ENCODE data around the gene FLCN. TPM values are rescaled to one million over a fixed set of nuclear protein-coding genes. Genes with fewer than 3 reads are reported as not detected.

FLCN gene
- total and polyA plus RNA-seq, 2 donors (not counting 3 experiments of a cell fraction or from before 2014, with no cell fraction given): 38.8 to 68.9 TPM

GRCh38 chr17:17186551-17187505 lies 50.1 kb downstream of the FLCN start:
- Histone ChIP-seq H3K36me3 (ENCODE audit: control insufficient read depth in 2 of 2, extremely low read depth in 1 of 2, insufficient read depth in 2 of 2, low read length in 2 of 2) (peaks cover 9 to 14% of the 10 kb centered on the region in 2 experiments), H2AFZ (ENCODE audit: low read depth, low read length) (no peak overlapping the region), H3K4me2 (ENCODE audit: insufficient read depth, low read length) (no peak overlapping the region), H3K4me1 (ENCODE audit: control insufficient read depth, extremely low read depth, insufficient read depth, low read length) (peaks cover 41% of the 10 kb centered on the region), H3K9me3 (replicated peaks; ENCODE audit: control insufficient read depth, insufficient read depth, low read length) (no peaks in the 10 kb centered on the region), H3K27me3 (ENCODE audit: control insufficient read depth in 2 of 2, insufficient read depth in 2 of 2, low read length in 2 of 2) (no peaks in the 10 kb centered on the region), H3K4me3 (replicated peaks in 1 of 3; ENCODE audit: insufficient read depth in 1 of 3, low read depth in 1 of 3, low read length in 3 of 3) (no peak overlapping the region), H4K20me1 (replicated peaks; ENCODE audit: control insufficient read depth, extremely low read depth, insufficient read depth, low read length) (no peaks in the 10 kb centered on the region), H3K9me1 (replicated peaks; ENCODE audit: control insufficient read depth, extremely low read depth, insufficient read depth, low read length) (no peaks in the 10 kb centered on the region), H3K9ac (replicated peaks; ENCODE audit: extremely low read depth, insufficient read depth, low read length) (no peak overlapping the region), H3K79me2 (ENCODE audit: control insufficient read depth, insufficient read depth, low read length) (no peaks in the 10 kb centered on the region), H3K27ac (ENCODE audit: insufficient read depth, low read depth, low read length) (no peak overlapping the region)
- TF ChIP-seq MYC (IDR thresholded peaks at IDR 0.05; ENCODE audit: low read depth, low read length): no peak
- TF ChIP-seq EZH2 (IDR thresholded peaks at IDR 0.05; ENCODE audit: borderline replicate concordance, low read depth, low read length, severe bottlenecking): no peak
- no peak for TF ChIP-seq JUN (IDR thresholded peaks at IDR 0.05; ENCODE audit: borderline replicate concordance, insufficient read depth, insufficient read length, low read depth)
- TF ChIP-seq GATA2 (IDR thresholded peaks at IDR 0.05; ENCODE audit: insufficient read depth, insufficient read length, low read depth, low read length): no peak
- no peak for TF ChIP-seq FOS (IDR thresholded peaks at IDR 0.05; ENCODE audit: borderline replicate concordance, insufficient read depth, low read length)
- no peak for TF ChIP-seq POLR2A (IDR thresholded peaks at IDR 0.05; ENCODE audit: low read depth, low read length)
- TF ChIP-seq POLR2AphosphoS5 (IDR thresholded peaks at IDR 0.05; ENCODE audit: insufficient read depth, low read depth, low read length): no peak
- TF ChIP-seq, protein P1, sequence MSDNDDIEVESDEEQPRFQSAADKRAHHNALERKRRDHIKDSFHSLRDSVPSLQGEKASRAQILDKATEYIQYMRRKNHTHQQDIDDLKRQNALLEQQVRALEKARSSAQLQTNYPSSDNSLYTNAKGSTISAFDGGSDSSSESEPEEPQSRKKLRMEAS (IDR thresholded peaks at IDR 0.05; ENCODE audit: insufficient read depth, insufficient read length): no peak
- TF ChIP-seq CTCF (IDR thresholded peaks at IDR 0.05; ENCODE audit: extremely low read depth in 1 of 2, insufficient read depth in 1 of 2, low read depth in 1 of 2, low read length in 2 of 2): no peak
- FAIRE-seq (no peak), DNase-seq (ENCODE audit: low read depth, low spot score) (no peak)
- CTCF ChIA-PET: interaction anchor here (1.0 kb wide), 1 partner anchor 19 kb away, joined by 3 read pairs; no protein-coding TSS in a partner anchor
- intact Hi-C loops (cut with micrococcal nuclease) (no loop called here), dilution Hi-C loops (cut with MboI; ENCODE audit: extremely low pct_ligation_motif_present, low sequenced_read_pairs) (no loop called here)
- POLR2A ChIA-PET: no interaction called here
- BruUV-seq (replicated peaks): no TSS peak
